ENCODE results near the gene PLXNA1.
A peak's percentile ranks its signal among the peaks of the same experiment; 100 is the strongest.

PLXNA1 gene

DNA sequence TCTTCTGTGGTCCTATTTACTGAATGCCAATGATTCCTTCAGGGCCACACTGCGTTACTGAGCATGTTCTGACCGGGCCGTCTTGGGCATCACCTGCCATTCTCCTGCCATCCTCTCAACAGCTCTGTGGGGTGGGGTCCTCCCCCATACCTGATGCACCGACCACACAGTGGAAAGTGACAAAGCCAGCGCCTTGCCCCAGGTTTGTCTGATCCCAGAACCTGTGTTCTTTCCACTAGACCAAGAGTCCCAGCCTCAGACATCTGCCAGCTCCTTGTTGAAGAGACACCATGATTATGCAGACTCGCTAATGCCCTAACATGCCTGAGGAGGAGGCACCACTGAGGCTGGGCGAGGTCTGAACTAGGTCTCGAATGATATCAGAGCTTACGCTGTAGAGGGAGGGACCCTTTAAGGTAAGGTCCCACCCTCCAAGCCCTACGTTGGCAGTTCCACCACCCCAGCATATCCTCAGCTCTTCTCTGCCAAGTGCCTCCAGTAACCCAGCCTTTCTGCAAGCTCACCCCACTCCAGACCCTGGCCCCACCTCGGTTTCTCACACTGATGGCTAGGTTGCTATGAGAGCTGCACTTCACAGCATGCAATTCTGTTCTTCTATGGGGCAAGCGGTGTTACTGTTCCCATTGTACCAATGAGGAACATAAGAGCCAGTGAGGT, 29.8 kb upstream of the PLXNA1 start:
- DNase-seq (ENCODE audit: low spot score), result no peak

DNA sequence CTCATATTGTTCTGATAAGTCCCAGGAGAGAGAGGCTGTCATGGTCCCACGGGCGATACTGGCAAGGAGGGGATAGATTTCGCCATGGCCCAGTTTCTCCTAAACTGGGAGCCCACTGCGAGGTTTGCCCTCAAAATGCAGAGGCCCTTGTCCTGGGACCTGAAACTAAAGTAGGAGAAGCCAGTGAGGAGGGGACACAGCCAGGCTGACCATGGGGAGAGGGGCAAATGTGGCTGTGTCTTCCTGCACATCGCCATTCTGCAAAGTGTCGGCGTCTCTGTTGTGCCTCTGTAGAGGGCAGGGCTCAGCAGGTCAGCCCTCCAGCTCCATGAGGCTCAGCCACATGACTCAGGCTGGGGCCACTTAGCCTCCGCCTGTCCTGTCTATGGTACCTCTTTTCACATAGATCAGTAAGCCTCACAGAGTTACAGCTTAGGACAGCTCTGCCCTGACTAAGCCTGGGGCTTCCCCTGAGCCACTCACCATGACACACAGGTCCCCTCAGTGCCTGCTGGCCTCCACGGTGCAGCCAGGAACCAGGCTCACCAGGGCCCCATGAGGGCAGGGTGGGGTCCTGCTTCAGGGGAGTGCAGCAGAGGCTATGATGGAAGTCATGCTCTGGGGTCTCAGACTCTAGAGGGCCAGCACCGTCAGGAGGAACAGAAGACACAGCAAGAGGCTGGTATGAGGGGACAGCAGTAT, 28.6 kb upstream of the PLXNA1 start:
- DNase-seq (ENCODE audit: low spot score), result no peak

DNA sequence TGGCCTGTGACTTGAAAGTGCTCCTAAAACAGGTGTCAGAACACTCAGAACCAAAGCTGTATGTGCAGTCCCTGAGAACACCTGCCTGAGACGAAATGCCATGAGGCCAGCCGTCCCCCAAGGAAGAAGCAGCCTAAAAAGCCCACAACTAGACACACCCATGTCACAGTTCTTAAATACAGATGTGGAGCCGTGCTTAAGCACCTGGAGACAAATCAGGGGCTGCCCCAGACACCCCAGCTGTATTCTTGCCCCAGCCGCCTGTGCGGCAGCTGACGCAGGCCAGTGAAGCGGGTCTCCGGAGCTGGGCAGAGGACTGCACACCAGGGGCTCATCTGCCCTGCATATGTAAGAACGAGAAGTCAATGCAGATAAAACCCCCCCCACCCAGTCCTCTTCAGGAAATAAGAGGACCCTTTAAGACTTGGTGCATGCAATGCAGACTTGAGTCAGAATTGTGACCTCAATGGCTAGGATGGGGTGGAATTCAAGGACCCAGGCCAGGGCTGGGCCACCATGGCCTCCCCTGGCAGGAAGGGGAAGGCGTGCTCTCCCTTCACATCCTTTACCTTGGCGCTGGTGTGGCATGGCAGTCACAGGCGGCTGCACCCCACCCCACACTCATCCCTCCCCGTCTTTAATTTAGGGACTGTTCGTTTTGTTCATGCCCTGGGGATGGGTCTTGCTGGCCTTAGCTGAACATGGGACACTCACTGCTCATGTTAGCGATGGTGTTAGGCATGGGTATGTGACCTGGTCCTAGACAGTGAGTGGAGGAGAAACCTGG, 27.7 kb upstream of the PLXNA1 start:
- DNase-seq (ENCODE audit: low spot score), result no peak

DNA sequence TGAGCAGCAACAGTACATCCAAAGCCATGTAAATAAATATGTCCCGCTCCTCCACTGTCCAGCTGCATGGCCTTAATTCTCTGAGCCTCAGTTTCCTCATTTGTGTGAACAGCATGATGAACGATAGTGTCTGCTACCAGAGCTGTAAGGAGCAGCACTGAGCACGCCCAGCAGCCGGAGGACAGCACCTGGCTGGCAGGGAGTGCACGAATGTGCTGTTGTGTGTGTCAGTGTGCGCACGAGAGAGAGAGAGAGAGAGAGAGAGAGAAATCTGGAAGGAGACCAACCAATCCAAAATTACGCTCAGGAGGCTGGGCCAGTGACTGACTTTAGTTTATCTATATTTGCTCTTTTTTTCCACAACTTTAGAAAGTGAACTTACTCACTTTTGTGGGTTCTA, 26.6 kb upstream of the PLXNA1 start:
- no peak for DNase-seq (ENCODE audit: low spot score)

DNA sequence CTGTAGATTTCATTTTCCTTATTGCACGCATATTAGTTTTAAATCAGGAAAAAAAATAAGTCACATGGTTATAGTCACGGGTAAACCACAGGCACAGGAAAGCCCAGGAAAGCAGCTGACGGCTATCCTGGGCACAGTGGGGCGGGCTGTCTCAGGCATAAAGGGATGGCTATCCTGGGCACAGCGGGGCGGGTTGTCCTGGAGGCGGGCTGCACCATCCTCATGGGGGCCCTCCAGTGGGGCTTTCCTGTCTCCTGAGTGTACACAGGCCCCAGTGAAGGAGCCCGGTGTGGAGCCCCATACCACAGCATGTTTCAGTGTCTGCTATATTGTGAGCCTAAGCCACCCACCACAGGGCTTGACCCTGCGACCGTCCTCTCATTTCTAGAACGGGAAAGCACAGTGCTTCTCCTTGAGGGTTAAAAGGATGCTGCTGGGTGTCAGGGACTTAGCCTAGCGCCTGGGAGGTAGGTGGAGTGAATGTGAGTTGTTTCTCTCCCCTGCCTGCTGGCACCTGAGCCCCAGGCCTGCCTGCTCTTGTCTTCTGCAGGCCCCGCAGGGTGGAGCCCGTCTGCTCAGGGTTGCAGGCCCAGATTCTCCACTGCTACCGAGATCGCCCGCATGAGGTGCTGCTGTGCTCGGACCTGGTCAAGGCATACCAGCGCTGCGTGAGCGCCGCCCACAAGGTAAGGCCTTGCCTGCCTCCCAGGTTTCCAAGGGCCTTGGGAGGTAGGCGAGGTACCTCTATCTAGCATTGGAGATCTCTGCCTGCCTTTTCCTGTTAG, 25.9 kb upstream of the PLXNA1 start:
- peak; percentile 67 for DNase-seq (ENCODE audit: low spot score)

DNA sequence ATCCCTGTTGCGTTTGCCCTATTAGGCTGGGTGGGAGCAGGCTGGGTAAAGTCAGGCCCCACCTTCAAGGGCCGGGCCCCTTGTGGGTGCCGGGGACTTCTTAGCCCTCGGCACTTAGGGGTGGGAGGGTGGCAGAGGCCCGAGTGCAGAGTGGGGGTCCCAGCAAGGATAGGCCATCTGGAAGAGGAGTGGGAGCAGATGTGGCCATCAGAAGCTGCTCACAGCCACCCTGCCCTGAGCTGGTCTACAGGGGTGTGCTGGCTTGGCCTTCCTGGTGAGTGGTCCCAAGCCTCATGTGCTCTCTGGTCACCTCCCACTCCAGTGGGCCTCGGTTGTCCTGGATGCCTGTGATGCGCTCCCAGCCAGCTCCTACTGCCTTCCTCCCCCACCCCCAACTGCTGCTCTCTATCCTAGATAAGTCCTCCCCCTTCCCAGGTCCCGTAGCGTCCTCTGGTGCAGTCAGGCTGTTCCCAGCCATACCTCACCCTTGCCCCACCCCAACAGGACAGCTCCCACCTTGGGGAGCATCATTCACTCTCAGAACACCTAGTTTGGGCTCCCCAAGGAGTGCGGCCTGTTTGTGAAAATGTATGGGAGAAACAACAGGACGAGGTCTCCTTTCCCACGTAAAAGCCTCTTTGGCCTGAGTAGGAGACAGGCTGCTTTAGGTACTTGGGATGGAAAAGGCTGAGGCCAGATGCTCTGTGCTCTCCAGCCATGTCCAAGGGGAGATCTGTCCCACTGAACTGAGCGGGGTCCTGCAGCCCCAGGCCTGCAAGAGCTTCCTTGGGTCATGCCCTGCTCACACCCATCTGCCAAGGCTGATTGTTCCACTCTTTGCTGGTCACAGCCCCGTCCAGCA, 24.9 kb upstream of the PLXNA1 start:
- DNase-seq (ENCODE audit: low spot score), result no peak

DNA sequence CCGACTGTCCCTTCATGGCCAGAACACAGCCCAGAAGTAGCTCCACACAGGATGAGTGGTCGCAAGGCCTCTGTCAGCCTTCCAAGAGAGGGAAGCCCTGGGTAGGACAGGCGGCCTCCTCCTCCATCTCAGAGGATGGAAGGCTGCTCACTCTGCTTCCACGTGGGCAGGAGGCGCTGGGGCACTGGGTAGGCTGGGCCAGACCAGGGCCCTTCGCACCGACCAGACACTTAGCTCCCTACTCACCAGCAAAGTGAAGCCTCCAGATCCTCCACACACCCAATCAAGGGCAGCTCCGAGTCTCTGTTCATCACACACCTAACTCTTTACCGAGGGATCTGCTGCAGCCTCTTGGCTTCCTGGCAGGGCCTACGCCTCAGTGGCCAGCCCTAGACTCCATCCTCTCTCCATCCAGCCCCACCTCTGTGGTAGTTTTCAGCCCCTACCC, 24.3 kb upstream of the PLXNA1 start:
- no peak for DNase-seq (ENCODE audit: low spot score)

DNA sequence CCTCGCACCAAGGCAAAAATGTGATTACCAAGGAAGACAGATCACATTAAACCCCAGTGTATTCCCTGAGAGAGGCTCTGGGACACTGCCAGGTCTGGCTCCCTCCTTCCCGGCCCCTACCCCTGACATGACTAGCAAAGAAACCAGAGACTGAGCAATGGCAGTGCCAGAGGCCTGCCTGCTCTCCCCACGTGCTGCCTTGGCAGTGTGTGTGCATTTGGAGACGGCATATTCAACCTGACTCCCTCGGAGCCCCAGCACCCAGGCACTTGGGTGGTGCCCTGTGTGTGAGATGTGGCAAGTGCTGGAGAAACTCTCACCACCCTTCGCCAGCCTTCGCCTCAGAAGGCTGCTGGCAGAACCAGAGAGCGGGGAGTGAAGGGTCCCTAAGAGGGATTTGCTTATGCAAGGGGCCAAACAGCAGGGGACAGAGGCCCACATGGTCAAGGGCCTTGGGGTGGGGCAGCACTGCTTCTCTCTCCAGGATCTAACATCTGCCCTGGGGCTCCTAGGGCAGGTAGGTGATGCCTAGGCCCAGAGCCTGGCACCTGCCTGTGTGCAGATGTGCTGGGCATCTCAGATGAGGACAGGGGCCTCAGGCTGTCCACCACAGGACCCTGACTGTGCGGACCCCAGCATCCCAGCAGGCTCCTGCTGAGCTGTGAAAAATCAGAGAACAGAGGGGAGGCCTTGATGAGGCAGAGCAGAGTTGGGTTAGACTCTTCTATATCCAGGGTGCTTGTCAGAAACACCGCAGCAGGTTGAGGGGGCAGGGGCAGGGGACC, 23.6 kb upstream of the PLXNA1 start:
- DNase-seq (ENCODE audit: low spot score), result no peak

DNA sequence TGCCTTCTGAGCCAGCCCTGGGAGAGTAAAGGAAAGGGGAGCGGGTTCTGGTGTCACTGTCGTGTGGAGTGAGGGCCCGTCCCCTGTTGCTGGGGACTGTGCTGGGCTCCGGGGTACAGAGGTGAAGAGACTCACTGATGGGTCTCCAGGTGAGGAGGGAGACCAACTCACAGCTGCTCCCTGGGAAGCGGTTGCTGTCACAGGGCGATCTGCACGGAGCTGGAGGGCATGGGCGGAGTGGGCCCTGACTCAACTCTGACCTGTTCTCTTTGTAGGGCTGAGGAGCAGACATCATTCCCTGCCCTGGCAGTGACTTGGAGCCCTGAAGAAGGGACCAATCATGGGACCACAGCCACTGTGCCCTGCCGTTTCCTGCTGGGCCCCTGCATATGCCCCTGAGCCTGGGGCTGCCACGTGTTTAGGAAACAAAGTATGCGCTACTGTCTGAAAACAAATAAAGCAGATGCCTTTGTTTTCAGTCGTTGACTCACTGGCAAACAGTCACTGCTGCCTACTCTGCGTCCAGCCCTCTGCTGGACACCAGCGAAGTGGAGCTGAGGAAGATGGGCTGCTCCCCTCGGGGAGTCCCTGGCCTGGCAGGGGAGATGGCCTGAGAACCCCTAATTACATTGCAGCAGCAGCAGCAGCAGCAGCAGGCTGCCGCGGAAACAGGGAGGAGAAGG, 22.9 kb upstream of the PLXNA1 start:
- DNase-seq (ENCODE audit: low spot score), result peak; percentile 83

DNA sequence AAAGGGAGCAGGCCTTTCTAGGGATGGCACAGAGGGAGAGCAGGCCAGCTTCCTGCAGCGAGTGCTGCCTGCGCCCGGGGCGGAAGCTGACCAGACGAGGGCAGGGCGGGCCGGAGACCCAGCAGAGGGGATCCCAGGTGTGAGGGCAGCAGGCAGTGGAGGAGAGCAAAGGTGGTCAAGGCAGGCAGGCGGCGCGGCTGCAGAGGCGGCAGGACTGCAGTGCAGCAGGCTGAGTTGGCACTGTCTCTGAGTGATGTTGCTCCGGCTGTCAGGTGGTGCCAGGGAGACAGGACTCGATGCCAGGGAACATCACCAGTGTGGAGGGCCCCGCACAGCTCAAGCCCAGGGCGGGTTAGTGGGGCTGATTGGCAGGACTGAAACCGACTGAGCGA, 22.3 kb upstream of the PLXNA1 start:
- no peak for DNase-seq (ENCODE audit: low spot score)

DNA sequence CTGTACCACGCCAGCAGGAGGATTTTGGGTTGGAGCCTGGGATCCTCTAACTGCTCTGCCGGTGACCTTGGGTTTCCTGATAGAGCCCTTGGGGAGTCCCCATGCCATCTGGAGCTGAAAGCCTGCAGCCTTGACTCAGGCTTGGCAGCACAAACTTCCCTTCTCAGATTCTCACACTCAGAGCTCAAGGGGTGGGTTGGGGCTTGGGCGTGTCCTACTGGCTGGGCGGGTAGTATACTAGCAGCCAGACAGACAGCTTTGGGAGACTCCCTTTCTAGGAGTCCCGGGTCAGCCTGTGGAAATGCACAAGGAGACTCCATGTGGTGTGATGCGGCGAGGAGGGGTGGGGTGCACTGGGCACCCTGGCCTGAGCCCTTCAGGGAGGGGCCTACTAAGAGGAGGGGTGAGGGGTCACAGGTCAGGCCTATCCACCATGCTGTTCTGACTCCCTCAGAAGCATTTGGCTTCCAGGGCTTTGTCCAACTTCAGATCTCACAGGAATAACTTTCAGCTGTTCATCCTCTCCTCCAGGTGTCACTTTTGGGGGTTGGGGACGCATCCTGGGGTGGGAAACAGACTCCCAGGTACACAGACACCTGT, 21.6 kb upstream of the PLXNA1 start:
- DNase-seq (ENCODE audit: low spot score), result peak; percentile 37

DNA sequence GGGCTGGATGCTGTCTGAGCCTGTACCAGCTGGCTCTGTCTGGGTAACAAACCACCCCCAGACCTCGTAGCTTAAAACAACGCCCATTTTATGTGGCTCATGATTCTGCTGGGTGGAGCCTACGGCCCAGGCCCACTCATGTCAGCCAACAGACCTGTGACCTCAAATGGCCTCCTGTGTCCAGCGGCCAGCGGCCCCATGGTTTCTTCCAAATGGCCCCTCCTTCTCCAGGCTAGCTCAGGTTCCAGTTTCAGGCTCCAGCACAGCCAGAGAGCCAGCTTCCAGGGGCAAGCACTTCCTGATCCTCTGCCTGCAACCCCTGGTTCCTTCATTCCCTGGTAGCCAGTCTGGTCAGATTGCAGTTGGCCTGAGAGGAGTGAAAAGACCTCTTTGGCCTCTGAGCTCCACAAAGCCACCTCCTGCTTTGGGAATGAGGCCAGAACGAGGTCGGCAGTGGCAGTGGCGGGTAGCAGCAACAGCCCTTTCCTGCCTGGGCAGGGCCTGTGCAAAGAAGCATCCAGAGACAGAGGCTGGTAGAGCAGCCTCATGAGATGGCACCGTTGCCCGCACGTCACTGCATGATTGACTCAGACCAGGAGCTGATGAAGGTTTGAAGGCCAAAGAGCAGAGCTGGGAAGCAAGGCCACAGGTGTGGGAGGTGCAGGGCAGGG, 21.0 kb upstream of the PLXNA1 start:
- DNase-seq (ENCODE audit: low spot score), result no peak

DNA sequence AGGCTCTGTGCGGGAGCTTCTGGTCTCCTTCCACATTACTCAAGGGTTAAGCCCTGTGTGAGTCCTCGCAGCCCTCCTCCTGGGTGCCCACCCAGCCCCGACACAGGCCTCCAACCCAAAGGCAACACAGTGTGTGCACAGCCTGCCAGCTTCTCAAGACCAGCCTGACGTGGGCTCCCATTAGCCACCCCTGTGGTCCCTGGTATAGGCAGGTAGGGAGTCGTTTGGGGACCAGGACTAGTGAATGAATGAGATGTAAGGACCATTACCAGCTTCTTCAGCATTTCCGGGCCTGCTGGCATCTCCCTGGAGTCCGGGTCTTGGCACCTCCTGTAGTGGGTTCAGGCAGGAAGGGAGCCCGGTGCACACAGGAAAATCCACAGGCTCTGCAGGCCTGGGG, 20.2 kb upstream of the PLXNA1 start:
- DNase-seq (ENCODE audit: low spot score), result no peak

DNA sequence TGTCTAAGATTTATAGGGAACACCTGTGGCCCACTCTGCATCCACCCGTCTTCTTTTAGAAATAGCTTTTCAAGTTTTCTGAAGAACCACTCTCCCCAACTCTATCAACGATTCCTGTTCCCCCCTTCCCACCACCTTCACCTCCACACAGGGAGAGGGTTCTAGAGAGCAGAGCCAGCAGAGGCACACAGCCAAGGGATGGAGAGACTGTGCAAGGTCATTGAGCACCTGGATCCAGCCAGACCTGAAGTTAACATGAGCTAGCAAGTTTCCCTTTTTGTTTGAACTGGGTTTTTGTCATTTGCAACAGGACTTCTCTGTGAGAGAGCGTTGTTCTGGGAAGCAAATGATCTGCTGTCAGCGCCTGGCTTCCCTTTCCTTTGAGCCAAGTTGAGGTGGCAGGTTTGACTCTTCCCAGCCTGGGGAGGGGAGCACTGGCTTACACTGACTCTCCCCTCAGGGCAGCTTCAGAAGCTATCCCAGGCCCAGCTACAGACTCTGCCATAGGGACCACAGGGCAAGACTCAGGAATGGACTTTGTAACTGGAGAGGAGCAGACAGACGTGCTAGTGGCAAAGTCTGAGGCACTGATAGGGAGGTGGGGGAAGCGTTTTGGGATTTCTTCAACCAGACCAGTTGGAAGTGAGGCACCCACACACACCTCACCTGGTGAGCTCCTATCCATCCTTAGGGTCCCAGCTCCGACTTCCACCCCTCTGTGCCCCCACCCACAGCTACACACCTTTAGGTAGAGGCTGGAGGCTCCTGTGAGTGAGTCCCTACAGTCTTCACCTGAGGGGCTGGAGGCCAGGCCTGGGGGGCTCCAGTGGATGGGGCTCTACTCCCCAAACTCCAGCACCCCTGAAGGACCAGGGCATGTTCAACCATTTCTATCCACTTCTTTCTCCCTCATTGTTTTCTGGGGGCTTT, 19.4 kb upstream of the PLXNA1 start:
- no peak for DNase-seq (ENCODE audit: low spot score)

DNA sequence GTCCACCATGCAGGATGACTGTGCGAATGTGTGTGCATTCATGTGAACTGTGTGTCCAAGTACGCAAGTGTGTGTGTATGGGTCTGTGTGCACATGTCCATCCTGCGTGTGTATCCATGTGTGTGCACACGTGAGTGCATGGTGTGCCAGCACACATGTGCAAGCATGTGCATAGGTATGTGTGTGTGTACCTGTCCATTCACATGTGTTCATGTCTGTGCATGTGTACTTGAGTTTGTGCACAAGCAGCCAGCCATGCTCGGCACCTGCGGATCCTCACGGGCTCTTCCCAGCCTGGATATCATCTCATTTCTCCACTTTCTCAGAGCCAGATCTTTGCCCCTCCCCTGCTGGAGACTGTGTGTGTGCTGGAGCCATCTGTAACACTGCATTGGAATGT, 18.7 kb upstream of the PLXNA1 start:
- no peak for DNase-seq (ENCODE audit: low spot score)

DNA sequence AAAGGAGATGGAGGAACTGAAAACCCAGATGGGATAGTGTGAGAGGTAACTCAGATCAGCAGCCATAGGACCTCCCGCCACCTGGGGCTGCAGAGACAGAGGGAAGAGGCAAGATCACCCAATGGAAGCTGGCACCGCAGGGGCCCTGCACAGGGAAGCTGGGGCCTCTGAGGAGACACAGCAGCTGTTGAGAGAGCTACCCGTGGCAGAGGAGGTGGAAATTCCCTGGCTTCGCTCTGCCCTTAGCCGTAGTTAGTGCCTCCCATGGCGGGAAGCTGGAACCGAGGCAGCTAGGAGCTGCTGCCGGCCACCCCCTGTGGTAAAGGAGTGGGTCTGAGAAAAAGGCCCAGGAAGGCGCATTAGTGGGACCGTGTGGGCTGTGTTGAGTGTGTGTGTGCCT, 18.0 kb upstream of the PLXNA1 start:
- no peak for DNase-seq (ENCODE audit: low spot score)

DNA sequence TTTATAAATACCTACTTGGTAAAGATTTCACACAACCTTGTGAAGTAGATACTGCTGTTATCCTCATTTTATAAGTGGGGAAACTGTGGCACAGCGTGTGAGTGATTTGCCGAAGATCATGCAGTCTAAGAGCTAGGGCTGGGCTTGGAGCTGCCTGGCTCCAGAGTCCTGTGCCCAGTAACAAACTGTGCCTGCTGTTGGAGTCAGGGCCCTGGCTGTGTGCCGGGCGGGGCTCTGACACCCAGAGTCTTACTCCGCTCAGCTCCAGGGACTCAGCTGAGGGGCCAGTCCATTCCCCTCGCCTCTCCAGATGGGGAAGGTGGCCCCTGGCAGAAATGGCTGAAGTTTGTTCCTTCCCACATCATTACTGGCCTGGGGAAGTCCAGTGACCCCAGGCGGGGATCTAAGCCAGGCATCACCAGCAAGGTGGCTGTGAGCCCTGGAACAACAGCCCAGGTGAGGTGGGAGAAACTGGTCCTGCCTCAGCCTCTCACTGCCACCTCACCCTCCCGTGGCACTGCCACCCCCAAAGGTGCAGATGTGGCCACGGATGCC, 17.3 kb upstream of the PLXNA1 start:
- DNase-seq (ENCODE audit: low spot score), result no peak

DNA sequence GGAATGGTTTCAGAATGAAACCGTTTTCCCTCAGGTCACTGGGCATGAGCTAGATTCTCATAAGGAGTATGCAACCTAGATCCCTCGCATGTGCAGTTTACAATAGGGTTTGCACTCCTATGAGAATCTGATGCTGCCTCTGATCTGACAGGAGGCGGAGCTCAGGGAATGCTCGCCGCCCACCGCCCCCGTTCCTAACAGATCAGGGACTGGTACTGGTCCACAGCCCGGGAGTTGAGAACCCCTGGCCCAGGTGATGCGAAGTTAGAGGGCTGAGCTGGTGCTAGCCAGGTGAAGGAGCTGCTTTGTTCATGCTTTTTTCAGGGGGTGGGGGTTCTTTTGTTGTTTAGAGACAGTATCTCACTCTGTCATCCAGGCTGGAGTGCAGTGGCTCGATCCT, 15.5 kb upstream of the PLXNA1 start:
- no peak for DNase-seq (ENCODE audit: low spot score)

Data from COLO829 (cell line).